ENCODE results near the gene PRELID3B. TPM values are rescaled to one million over a fixed set of nuclear protein-coding genes. Genes with fewer than 3 reads are reported as not detected.

Gene PRELID3B
- total and polyA plus RNA-seq, 7 donors = 23.2 to 61.2 (median 34.7) TPM

DNA sequence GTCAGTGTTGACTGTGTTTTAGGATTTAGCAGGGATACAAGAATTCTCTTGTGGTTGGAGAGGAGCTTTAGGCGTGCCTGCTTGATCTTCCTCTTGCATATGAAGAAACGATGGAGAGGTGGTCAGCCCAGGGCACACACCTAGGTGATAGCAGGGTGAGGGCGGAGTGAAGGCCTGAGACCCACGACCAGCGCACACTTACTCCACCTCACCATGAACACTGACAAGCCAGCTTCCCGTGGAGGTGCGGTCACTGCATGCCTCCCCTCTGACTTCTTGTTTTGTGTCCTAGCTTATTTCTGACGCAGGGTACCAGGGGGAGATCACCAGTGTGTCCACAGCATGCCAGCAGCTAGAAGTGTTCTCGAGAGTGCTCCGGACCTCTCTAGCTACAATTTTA lies 53.4 kb downstream of the PRELID3B start:
- H3K27ac ChIP-seq = no peak overlapping the region
- ATAC-seq (no peak), DNase-seq (no peak)
- 89 to 96% (median 90%) methylated on average over 10 of the region's 10 CpGs for WGBS, 3 donors
- no peak overlapping the region for H3K4me3 ChIP-seq
- H3K36me3 ChIP-seq (ENCODE audit: insufficient read depth in 1 of 2, low read depth in 1 of 2) = peaks cover 11 to 85% of the 10 kb centered on the region in 2 donors
- no peaks in the 10 kb centered on the region for H3K27me3 ChIP-seq (ENCODE audit: insufficient read depth in 3 of 3, low read length in 2 of 3)
- H3K4me1 ChIP-seq = peaks cover 24% of the 10 kb centered on the region
- TF ChIP-seq, protein P1, sequence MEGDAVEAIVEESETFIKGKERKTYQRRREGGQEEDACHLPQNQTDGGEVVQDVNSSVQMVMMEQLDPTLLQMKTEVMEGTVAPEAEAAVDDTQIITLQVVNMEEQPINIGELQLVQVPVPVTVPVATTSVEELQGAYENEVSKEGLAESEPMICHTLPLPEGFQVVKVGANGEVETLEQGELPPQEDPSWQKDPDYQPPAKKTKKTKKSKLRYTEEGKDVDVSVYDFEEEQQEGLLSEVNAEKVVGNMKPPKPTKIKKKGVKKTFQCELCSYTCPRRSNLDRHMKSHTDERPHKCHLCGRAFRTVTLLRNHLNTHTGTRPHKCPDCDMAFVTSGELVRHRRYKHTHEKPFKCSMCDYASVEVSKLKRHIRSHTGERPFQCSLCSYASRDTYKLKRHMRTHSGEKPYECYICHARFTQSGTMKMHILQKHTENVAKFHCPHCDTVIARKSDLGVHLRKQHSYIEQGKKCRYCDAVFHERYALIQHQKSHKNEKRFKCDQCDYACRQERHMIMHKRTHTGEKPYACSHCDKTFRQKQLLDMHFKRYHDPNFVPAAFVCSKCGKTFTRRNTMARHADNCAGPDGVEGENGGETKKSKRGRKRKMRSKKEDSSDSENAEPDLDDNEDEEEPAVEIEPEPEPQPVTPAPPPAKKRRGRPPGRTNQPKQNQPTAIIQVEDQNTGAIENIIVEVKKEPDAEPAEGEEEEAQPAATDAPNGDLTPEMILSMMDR (IDR thresholded peaks at IDR 0.05) = no peak
- no peaks in the 10 kb centered on the region for H3K9me3 ChIP-seq
- intact Hi-C loops (cut with DNase I) = no loop called here

DNA sequence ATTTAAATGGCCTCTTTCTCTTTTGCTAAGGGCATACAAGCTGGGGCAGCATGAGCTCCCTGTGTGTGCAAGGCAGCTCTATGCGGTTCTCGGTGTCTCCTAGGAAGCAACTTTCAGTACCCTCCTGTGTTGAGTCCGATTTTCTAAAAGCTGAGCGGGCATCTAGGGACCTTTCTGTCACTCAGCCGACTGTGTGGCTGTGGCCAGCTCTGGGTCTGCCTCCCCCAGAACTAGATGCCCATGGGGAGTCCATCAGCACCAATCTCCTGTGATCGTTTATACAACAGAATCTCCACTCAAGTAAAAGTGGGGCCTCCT lies 54.1 kb downstream of the PRELID3B start:
- WGBS, 3 donors = 81 to 88% (median 84%) methylated on average over 6 of the region's 6 CpGs
- H3K9me3 ChIP-seq = no peaks in the 10 kb centered on the region
- intact Hi-C loops (cut with DNase I) = no loop called here
- ATAC-seq (no peak), DNase-seq (no peak)
- no peak overlapping the region for H3K27ac ChIP-seq
- H3K27me3 ChIP-seq (ENCODE audit: insufficient read depth in 3 of 3, low read length in 2 of 3) = no peaks in the 10 kb centered on the region
- H3K4me3 ChIP-seq = no peak overlapping the region
- TF ChIP-seq, protein P1 (IDR thresholded peaks at IDR 0.05) = no peak
- peaks cover 29% of the 10 kb centered on the region for H3K4me1 ChIP-seq
- H3K36me3 ChIP-seq (ENCODE audit: insufficient read depth in 1 of 2, low read depth in 1 of 2) = peaks cover 11 to 79% of the 10 kb centered on the region in 2 donors

DNA sequence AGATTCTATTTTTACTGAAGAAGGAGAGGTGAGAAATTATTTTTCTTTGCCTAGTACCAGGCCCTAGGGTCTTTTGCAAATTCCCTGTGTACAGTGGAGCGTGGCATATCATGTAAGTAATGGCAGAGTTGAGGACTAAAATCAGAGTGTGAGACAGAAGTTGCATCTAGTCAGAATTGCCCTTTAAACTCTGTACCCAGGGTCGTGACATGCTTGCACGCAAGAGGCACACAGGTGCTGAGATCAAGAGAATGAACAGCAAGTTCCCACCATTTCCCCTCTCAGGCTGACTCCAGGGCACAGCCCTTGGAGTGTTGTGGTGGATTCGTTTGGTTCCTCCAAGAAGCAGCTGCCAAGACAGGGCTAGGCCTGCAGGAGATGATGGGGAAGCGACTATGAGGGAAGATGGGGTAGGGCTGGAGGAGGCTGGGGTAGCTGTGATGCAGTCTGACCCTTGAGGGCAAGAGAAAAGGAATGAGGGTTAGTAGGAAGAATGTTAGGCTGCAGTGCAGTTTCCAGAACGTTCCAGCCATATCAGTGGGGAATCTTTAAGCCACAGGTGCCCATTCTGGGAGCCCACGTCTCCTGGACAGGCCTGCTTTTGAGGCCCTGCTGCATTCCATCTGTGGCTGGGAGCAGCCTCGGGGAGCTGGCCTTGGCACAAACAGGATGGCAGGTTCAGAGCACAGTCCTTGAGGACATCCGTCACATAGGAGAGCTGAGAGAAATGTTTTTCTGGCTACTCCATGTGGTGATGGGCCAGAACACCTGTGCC lies 54.6 kb downstream of the PRELID3B start:
- Histone ChIP-seq H3K27me3 (ENCODE audit: insufficient read depth in 3 of 3, low read length in 2 of 3) (no peaks in the 10 kb centered on the region), H3K27ac (no peak overlapping the region), H3K9me3 (no peaks in the 10 kb centered on the region), H3K4me3 (no peak overlapping the region), H3K4me1 (peaks cover 33% of the 10 kb centered on the region), H3K36me3 (ENCODE audit: insufficient read depth in 1 of 2, low read depth in 1 of 2) (peaks cover 11 to 73% of the 10 kb centered on the region in 2 donors)
- ATAC-seq (no peak), DNase-seq (no peak)
- WGBS, 3 donors = 64 to 80% (median 74%) methylated on average over 9 of the region's 9 CpGs
- intact Hi-C loops (cut with DNase I) = no loop called here
- TF ChIP-seq, protein P1 (IDR thresholded peaks at IDR 0.05) = no peak

DNA sequence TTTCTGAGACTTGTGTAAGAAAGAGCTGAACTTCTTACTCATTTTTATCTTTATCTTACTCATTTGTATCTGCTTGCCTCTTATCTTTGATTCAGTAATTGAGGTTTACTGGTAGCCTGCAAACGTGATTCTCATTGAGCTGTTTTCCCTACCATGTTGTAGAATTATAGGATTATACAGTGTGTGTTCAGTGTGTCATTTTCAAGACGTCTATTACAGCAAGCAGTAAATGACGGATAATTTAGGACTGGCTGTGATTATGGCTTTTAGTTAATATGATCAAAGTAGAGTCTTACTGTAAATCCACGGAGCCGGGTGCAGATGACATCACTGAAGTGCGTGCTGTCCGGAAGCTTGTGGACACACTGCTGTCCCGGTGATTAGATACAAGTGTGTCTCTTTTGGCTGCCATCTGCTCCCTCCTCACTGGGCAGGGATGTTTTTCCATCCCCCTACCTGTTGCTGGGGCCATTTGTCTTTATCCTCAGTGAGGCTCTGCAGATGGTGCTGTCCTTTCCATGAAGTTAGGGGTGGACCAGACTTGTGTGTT lies 55.5 kb downstream of the PRELID3B start:
- Histone ChIP-seq H3K9me3 (no peaks in the 10 kb centered on the region), H3K4me3 (no peak overlapping the region), H3K36me3 (ENCODE audit: insufficient read depth in 1 of 2, low read depth in 1 of 2) (peaks cover 11 to 64% of the 10 kb centered on the region in 2 donors), H3K4me1 (peaks cover 37% of the 10 kb centered on the region), H3K27me3 (ENCODE audit: insufficient read depth in 3 of 3, low read length in 2 of 3) (no peaks in the 10 kb centered on the region), H3K27ac (no peak overlapping the region)
- 65 to 82% (median 66%) methylated on average over 8 of the region's 8 CpGs for WGBS, 3 donors
- TF ChIP-seq, protein P1 (IDR thresholded peaks at IDR 0.05) = no peak
- DNase-seq (no peak), ATAC-seq (no peak)
- intact Hi-C loops (cut with DNase I) = no loop called here
